Activated CD4-positive, alpha-beta T cell treated with anti-CD3 and anti-CD28 coated beads, Interleukin-2, Interleukin-4, amounts not matched to agents 100 ng/mL and 50 ng/mL, durations not matched to agents 16 hours and 8 hours (primary cell): ENCODE data around the gene HLA-DQB2.

Experiments used
- DNase-seq: peaks from one replicate; pipeline ENCODE4 v3.0.0-alpha.2; 2020; ENCODE audit warnings: low spot score

The HLA-DQB2 gene

DNA sequence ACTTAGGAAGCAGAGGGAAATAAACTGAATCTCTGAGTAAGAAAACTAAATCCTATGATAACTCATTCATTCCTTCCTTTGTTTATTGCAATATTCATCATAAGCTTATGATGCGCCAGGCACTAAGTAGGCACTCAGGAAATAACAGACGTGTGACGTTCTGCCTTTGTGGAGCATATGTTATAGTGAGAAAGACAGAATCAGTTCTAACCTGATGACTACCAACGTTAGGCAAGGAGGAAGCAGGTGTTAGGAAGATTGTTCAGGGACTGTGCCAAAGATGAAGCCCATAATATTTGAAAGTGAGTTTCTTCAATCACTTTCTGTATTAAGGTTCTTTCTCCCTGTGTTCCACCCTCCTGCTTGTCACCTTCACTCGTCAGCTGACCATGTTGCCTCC lies 18.6 kb downstream of the HLA-DQB2 start:
- no peak for DNase-seq

DNA sequence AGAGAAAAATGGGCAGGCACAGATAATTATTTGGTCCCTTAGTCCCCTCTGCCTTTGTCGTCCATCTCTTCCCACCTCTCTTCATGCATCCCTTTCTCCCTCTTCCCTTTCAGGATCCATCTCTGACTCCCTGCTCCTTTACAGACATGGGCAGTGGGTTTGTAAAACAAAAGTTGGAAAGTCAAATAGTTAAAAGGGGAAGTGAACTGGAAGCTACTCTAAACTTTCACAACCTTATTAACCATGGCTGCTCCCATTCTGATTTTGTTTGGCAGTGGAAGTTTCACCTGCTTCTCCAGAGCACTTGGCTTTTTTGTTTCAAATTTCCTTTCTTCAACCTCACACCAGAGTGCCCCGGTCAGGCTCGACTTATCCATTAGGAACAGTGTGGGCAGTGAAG lies 21.0 kb downstream of the HLA-DQB2 start:
- DNase-seq = no peak

DNA sequence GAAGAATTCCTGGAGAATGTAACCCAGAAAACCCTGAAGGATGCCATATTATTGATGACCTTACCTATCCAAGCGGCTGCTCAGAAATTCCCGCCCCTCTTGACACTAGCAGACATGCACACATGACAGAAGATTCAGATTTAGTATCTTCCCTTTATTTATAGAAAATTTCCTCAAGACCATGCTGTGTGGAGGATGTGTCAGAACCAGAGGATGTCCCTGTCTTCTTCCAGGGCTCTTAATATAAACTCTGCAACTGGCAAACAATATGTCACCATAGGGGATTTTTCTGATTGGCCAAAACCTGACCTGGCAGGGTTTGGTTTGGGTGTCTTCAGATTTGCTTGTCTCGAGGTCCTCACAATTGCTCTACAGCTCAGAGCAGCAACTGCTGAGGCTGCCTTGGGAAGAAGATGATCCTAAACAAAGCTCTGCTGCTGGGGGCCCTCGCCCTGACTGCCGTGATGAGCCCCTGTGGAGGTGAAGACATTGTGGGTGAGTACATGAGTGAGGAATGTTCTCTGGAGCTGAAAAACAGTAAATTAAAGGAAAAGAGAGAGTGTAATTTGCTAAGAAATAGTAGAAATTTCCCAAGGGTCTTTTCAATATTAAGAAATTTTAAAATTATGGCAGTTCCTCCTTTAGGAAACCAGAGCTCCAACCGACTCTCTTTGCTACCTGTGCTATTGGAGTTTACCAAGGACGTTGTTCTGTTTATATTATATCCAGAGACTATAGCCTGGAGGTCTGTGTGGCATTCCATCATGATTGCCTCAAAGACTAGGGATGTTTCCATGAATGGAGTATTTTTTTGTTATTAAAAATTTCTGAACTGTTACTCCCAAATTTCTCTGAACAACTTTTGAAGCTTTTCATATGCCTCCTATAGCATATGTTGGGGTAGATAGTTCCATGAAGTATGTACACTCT lies 22.0 kb downstream of the HLA-DQB2 start, which contains the start of gene HLA-DQA2:
Gene HLA-DQA2 (plus strand): TSS at position 361 of the 930 bp plus-strand sequence. CDS start 53 bp downstream, at position 414.
- DNase-seq = no peak

- DNase-seq = no peak
These were observed 25.2 kb downstream of the HLA-DQB2 start for GRCh38 chr6:32738126-32738525.

DNA sequence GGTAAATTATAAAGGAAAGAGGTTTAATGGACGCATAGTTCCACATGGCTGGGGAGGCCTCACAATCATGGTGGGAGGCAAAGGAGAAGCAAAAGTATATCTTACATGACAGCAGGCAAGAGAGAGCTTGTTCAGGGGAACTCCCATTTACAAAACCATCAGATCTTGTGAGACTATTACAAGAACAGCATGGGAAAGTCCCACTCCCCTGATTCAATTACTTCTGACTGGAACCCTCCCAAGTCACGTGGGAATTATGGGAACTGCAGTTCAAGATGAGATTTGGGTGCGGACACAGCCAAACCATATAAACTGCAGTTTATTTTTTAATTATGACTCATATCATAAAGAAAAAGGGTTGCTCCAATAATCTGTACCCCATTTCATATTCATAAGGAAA lies 44.5 kb downstream of the HLA-DQB2 start:
- no peak for DNase-seq

DNA sequence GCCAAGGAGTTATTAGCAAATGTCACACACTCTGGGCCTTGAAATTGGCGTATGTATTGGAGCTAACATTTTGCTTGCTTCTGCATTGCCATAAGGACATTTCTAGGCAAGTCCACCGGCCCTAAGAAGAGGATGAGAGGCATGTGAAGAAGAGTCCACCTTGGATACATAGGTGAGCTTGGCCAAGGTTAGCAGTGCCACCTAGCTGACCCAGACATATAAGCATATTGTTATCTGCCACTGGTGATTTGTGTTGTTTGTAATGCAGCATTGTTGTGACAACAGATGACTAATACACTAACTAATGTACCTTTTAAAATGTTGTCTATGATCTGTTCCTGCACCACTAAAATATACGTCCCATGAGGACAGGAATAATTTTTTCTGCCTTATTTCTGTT lies 46.9 kb downstream of the HLA-DQB2 start:
- no peak for DNase-seq

DNA sequence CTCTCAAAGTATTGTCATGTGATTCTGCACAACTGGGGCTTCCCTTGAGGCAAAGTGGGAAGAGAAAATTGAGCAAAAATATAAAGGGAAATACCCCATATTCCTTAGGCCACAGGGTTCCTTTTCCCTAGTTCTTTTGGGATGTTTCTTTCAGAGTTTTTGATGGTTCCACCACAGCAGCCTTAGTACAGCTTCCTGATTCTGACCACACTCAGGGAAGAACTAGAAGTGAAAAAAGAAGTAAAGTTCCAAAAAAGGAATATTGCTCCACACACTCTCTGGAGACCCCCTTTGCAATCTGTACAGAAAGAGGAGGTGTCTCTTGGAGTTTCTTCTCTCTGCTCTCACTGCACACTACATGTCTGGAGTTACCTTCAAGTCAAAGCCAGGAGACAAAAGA lies 50.1 kb downstream of the HLA-DQB2 start:
- DNase-seq = no peak

GRCh38 chr6:32709625-32710024 lies 53.7 kb downstream of the HLA-DQB2 start:
- no peak for DNase-seq
